Activated T-cell treated with anti-CD3 and anti-CD28 coated beads for 24 hours (primary cell): ENCODE results near the gene ULK2.
"Not testable (repeated sequence)": the region's sequence is repeated elsewhere in the genome, so short reads cannot be mapped to it uniquely, and the experiment has no call there.

Experiments used
- DNase-seq: peaks from one replicate; pipeline ENCODE4 v3.0.0-alpha.2; 2020; ENCODE audit warnings: low read depth

Gene ULK2

DNA sequence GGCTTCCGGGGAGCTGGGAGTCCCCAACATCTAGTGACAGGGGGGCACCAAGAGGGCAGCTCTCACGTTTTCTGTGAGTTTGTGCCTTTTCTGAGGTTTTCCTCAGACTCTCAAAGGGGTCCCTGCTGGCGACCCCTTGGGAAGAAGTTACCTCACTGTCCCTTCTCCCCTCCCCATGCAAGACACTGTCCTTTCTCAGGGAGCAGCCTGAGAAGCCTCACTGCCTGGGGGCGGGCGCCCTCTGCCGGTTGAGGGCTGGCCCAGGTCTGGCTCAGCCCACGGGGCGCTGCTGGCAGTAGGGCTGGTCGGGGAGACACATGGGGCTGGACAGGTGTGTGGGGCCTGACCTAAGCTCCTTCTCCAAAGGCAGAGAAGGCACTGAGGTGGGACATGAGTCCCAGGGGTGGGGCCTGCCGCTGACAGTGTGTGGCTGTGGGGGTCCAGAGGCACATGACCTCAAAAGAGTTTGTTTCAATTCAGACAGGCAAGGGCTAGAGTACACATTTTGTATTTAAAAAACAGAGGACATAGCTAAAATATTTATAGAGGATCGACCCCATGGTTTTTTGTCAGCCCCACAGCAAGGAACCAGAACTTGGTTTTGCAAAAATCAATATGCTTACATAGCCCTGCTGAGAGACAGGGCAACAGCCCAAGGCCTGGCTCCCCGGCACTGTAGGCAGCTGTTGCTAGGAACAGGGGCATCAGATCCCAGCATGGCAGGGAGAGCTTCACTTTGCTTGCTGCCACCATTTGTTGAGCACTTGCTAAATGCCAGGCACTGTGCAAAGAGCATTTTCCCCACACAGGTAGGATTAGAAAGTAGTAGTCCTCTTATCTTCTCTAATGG, 101.1 kb downstream of the ULK2 start:
- DNase-seq: peak; percentile 68

DNA sequence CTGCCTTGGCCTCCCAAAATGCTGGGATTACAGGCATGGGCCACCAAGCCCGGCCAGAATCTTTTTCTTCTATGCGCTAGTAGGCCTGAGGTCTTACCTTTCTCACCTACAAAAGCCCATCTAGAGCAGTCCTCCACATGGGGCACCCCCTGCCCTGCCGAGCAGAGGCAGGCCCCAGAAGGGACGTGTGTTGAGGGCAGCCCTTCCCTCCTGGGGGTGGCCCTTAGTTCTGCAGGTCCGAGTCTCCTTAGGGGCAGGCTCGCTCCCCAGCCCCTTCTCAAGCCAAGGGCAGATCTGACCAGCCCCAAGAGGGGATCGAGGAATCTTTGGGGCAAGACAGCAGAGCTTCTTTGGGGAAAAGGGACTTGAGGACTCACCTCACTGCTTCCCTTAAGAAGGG, 101.7 kb downstream of the ULK2 start:
- DNase-seq: no peak

DNA sequence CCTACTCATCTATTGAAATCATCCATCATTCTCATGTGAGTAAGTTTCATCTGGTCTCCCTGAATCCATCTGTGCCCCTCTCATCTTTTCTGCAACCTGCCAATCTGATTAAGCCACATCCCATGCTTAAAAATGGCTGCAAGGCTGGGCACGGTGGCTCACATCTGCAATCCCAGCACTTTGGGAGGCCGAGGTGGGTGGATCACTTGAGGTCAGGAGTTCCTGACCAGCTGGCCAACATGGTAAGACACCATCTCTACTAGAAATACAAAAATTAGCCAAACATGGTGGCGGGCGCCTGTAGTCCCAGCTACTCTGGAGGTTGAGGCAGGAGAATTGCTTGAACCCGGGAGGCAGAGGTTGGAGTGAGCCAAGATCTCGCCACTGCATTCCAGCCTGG, 103.7 kb downstream of the ULK2 start:
- DNase-seq: not testable (repeated sequence)

DNA sequence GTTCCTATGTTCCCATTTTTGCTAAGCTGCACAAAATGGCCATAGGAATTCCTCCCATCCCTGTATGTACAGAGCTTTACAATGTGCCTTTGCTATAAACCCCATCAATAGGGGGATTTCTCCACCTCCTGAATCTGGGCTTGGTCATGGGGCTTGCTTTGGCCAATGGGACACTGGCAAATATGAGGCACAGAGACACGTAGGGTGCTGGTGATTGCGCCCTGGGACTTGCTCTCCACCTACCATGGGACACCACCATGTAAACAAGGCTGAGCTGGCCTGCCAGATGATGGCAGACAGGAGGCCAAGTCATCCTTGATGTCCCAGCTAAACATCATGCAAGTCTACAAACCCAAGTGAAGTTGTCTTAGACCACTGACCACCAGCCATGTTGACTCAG, 104.3 kb downstream of the ULK2 start:
- no peak for DNase-seq

DNA sequence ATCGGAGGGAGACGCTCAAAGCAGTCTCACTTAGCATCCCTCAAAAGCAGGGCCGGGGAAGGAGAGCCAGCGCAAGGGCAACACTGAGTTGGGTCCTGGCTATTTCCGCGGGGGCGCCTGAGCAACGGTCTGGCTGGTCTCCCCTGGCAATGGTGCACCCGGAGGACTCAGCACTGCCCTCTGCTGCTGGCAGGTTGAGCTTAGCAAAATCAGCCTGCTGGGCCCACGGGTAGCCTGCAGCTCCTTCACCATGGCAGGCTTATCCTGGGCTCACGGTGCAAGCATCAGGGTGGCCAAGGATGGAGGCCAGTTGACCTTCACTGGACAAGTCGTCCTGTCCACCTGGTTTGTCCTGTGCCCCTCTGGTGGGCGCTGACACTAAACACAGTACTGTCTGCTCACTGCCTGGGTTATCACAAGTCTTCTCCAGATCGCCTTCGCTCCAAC, 105.2 kb downstream of the ULK2 start:
- DNase-seq: peak; percentile 28

DNA sequence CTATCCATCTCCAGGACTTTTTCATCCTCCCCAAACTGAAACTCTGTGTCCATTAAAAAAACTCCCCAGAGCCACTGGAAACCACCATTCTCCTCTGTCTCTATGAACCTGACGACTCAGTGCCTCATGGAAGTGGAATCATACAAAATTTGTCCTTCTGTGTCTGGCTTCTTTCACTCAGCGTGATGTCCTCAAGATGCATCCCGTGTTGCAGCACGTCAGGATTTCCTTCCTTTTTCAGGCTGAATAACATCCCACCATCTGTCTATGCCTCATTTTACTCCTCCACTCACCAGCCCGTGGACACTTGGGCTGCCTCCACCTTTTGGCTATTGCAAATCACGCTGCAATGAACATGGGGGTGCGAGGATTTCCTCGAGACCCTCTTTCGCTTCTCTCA, 107.0 kb downstream of the ULK2 start:
- no peak for DNase-seq

DNA sequence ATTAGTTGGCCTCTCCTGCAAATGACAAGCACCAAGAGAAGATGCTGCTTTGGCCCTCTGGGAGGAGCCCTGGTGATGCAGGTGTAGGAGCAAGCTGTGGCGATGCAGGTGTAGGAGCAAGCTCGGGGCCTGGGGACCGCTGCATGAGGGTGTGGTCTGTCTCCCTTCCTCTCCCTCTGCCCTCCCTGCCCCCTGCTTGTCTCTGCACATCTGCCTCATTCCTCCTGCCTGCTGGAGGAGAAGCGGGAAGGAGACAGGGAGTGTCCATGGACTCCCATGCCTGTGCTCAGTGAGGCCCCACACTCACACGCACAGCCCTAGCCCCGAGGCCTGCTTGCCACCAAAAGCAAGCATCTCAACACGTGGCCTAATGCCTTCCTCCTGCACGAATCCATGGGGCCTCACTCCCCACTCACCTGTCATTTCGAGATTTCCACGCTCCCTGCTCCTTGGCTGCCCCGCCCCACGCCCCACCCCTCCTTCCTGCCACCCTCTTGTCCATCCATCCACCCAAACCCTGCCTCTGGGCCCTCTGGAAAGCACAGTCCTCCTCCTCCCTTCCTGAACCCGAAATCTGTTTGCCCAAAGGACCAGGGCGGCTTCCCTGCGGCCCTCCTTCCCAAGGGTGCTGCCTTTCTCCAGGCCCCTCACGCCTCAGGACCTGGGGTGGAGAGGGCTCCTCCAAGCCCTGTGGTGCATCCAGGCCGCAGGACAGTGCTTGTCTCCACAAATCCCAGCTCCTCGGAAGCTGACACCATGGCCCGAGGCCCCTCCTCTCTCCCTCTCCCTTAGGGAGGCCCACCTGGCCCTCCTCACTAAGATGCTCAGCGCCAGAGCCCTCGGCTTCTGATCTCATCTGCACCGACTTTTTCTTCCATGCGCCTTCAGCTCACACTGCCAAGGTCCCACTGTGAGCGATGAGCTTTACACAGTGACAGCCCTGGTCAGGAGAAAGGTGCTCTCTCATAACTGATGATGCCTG, 107.9 kb downstream of the ULK2 start:
- no peak for DNase-seq

DNA sequence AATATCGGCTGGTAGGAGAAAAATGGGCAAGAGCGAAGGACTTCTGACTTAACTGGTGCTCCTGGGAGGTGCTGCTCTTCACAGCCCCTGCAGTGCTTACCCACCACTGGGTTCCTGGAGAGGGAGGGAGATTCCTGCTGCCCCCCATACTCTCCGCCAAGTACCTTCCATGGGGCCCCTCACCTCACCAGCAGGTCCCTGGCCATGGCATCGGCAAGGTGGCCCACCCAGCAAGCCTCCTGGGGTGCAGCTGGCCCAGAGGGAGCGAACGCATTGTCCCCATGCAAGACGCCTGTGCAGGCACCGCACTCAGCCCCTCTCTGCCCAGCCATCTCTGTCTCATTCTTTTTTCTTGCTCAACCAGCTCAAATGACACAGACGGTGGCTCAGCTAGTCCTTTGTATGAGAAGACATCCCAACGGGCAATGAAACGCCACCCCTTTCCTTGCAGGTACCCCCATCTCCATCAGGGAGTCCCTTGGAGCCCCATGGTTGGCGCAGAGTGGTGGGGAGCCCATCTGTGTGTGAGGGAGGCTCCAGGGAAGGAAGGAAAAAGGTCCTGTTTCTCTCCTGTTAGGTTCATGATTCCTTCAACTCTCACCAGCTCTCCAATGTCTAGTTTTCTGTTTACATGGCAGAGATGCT, 110.1 kb downstream of the ULK2 start:
- DNase-seq: no peak

DNA sequence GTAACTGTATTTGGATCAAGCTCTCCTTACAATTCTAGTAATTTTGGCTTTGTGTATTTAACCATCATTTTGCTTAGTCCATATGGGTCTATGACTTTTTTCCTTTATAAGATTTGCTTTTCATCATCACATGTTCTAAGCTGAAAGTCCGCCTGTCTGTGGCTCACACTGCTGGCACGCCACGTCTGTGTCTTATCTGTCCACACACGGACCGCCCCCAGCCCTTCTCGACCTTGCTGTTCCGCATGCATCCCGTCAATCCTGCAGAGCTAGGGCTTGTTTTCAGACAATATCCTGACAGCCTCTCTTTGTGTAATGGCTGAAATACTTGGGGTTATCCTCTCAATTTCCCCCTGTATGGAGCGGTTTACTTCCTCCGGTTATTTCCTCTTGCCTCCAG, 111.2 kb downstream of the ULK2 start:
- DNase-seq: no peak

DNA sequence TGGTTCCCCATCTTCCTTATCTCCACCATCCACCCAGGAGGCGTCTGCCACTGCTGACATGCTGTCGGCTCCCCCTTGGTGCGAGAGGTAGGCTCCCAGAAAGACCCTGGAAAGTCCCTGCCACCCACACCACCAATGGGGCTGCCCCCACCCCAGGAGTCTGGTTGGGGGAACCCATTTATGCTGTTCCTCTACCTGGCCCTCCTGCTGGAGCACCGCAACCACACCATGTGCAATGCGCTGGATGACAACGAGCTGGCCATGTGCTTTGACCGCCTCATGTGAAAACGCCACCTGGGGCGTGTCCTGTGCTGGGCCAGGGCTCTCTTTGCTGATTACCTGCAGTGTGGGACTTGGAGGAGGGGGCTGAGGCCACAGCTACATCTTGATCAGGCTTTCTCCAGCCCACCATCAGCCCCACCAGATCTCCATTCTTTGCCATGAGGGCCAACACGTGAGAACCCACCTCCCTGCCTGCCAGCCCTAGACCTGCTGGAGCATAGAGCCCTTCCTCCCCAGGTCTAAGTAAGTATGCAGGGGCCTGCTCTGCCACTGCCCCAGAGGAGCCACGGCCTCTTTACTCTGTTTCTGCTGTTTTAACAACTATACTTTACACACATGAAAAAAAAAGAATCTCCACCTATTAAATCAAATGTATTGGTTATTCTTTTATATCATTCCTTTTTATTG, 111.8 kb downstream of the ULK2 start:
- no peak for DNase-seq

DNA sequence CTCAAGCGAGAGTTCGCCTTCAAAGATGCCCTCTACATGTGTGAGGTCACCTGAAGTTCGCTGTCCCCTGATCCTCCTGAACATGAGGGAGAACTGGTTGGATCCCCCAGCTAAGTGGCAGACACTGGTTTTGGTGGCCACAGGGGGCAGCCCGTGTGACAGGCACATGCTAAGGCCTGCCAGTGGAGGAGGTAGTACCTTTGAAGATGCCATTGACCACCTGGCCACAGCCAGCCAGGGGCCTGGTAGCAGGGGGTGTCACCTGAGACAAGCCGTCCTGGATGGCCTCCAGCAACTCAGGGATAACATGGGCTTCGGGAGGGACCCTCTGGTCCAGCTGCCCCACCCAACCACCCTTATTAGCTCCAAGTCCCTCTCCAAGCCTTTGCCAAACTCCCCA, 112.3 kb downstream of the ULK2 start:
- DNase-seq: no peak

DNA sequence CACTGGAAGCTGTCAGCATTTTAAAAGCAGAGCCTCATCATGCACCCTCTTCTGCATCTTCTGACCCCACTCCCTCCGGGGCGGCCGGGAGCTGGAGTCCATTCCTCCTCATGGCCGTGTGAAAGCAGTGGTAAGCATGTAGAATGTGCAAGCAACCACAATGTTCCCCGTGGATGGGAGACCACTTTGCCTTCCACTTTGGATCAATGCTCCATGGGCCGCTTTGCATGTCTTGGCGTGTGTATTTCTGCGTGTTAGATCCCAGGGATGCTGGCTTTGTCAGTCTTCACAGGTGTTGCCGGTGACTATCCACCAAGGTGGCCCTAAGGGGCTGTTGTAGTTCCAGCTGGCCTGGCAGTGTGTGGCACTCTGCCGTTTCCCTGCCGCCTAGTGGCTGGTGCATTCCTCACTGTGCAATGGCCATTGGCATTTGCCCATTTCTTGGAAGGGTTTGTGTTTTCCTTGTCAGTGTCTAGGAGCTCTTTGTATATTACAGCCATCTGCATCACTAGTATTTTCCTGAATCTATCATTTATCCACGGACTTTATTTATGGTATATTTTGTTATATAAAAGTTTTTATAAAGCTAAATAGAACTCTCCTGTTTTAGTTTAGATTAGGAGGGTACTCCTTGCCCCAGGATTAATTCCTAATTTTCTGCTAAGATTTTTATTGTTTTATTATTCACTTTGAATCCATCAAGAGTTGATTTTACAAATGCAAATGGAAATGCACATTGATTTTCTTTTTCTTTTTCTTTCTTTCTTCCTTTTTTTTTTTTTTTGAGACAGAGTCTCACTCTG, 113.9 kb downstream of the ULK2 start:
- no peak for DNase-seq

DNA sequence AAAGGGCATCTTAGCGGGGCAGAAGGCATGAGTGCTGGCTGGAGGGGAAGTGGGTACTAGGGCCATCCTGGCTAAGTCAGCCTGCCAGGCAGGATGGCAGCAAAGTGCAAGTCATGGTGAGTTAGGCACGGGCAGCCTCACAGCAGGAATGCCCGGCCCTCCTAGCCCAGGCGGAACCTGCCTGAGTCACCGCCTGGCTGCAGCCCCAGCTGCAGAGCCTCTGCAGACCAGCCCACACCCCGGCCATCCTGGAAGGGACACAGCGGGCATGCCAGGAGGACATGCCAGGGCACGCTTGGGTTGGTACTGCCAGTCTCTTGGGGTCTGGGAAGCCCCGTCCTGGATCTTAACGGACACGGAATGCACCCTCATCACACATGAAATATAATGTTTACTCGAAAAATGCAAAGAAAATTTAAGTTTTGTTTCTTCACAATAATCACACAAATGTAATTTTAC, 114.7 kb downstream of the ULK2 start:
- no peak for DNase-seq

DNA sequence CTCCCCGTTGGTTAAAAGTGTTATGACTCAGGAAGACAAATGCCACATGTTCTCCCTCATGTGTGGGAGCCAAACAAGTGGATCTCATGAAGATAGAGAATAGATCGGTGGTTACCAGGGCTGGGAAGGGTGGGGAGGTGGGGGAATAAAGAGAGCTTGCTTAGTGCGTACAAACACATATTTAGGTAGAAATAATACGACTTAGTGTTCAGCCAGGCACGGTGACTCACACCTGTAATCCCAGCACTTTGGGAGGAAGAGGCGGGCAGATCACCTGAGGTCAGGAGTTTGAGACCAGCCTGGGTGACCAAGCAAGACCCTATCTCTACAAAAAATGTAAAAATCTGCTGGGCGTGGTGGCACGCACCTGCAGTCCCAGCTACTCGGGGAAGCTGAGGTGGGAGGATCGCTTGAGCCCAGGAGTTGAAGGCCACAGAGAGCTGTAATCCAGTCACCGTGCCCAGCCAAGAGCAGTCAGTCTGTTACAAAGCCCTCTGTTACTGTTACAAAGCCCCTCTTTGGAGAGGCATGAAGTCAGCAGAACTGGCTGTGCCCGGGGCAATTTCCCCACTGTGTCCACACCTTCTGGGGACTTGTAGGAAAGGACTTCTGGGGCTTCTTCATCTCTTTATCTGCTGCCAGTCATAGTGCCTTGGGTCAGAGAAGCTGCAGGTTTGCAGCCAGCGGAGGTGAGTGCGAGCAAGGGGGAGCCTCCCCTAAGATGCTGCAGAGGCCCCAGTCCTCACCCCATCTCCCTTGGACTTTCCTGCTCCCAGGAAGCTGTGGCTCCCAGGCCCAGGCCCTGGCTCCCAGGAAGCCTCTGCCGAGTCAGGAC, 115.3 kb downstream of the ULK2 start:
- DNase-seq: no peak

DNA sequence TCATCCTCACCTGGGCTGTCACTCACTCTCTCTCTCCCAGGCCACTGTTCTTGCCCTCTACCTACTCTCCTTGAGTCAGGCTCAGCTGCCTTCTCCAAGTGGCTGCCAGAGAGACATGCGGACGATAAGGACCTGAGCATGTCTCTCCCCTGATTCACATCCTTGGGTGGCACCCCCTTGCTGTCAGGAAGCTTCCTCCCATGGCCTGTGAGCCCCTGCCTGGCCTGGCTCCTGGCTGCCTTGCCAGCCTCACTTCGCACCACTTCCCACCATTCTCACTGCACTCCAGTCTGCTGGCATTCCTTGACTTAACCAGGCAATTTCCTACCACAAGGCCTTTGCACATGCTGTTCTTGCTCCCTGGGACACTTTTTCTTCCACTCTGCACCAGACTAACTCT, 116.9 kb downstream of the ULK2 start:
- DNase-seq: no peak

DNA sequence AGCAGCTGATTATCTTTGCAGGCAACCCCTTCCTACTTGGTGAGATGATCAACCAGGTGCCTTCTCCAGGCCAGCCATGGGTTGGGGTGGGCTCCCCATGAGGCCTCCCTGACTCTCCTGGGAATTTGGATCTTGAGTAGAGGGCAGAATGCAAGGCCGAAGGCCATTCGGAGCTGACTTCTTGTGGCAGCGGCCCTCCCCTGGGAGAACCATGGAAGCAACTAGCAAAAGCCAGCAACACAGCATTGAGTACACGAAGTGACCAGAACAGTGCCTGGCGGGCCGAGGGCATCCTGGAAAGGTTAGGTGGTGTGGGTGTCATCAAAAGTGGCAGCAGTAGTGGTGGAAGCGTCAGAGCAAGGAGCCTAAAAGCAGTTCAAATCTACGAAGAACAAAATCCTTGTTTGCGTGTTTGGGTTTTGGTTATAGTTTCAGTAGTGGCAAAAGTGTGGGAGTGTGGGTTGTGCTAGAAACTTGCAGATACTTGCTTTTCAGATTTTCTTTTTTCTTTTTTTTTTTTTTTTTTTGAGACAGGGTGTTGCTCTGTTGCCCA, 117.6 kb downstream of the ULK2 start:
- DNase-seq: no peak

DNA sequence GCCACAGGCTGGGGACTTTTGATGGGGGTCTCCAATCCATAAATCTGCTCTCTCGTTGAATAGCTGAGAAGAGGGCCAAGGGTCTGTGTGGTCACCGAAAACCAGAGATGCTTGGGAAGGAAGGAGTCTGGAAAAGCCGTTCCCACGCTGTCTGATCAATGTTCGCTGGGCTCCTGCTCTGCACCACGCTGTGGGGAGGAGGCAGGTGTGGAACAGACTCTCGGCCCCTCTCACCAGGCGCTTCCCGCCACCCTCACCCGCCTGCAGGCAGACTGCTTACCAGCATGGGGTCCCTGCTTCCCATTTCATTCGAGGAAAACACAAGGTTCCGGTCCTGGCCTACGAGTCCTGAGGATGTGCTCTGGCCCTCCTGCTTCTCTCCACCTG, 118.9 kb downstream of the ULK2 start:
- no peak for DNase-seq

DNA sequence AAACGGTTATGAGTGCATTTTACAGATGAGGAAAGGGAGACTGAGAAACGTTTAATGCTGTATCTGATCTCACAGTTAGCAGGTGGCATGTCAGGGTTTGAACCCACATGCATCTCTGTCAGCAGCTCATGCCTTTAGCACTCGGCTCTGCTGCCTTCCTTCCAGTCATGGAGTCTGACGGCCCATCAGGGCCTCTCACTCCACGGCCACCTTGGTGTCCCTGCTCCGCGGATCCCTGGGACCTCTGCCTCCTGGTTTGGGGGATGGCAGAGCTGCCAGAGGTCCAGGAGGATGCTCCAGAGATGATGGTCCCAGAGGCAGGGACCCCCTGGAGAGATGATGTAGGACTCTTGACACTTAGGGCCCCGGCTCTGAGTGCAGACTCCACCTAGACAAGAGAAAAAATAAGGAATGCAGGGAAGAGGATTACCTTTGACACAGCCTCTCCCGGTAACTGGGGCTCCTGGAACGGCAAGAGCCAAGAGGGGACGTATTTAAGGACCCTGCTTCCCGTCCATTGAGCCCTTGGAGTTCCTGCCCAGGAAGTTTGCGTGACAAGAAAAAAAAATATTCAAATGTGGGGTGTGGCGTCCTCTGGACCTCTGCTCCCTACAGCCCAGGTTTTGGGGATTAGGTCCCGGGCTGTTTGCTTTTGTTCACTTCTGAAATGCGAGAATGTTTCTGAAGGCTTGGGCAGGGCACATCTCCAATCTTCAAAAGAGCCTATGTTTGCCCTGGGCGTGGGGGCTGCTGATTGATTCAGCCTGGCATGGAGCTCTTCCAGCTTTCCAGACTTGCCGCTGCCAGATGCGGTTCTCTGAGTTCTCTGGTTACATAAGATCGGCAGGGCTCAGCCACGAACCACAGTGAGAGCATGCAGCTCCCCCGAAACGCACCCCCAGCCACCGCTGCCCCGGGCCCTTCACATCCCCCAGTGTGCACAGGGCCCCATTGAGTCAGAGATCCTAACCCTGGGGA, 119.6 kb downstream of the ULK2 start, which contains the start of gene ALDH3A1:
Gene ALDH3A1, minus strand, starts transcription at position 470 of the 978 bp plus-strand sequence. CDS start 3,169 bp downstream, outside the sequence.
- no peak for DNase-seq
